B cell (primary cell): ENCODE measurements around the gene CD19. TPM values are rescaled to one million over a fixed set of nuclear protein-coding genes. Genes with fewer than 3 reads are reported as not detected.

Experiments used
- ATAC-seq: fragments of 200-7000 bp; cut with Tn5 transposase; one replicate; pipeline ENCODE4 v1.10.0; 2021; ENCODE audit warnings: low read depth, mild to moderate bottlenecking, moderate number of reproducible peaks, moderate library complexity
- CTCF ChIA-PET: fragments of 350-600 bp; sonication (Branson Sonifier 250); formaldehyde crosslinking; loops from one replicate; lab custom pipeline; 2021; ENCODE audit warnings: antibody characterized with exemption, inconsistent platforms; lab: Charles Lee
- POLR2A ChIA-PET: fragments of 350-600 bp; sonication (Branson Sonifier 250); formaldehyde crosslinking; loops from one replicate; lab custom pipeline; 2021; ENCODE audit warnings: antibody characterized with exemption; lab: Charles Lee
- DNase-seq: peaks from one replicate; pipeline ENCODE4 v3.0.0; 2013
- H2AFZ ChIP-seq: 2 replicates; pipeline ENCODE4 v1.6.1; 2012; ENCODE audit warnings: mild to moderate bottlenecking, low read depth, low read length; ENCODE audit not compliant: insufficient read depth, poor library complexity, severe bottlenecking
- H3K27ac ChIP-seq, 2 donors: 1 replicate in 1 of 2; 2 replicates in 1 of 2; pipeline ENCODE4 v1.5.1; 2012 to 2013; ENCODE audit warnings: low read length in 2 of 2, mild to moderate bottlenecking in 2 of 2, moderate library complexity in 1 of 2
- H3K27me3 ChIP-seq, 4 experiments: fragments of 200-600 bp in 1 of 4; sonication (generic) in 1 of 4; replicated peaks in 1 of 4; 1 replicate in 2 of 4; 2 replicates in 2 of 4; pipeline versions ENCODE4 v1.6.1 to v1.7.0; 2013 to 2016; ENCODE audit warnings: low read length in 3 of 4, mild to moderate bottlenecking in 2 of 4, mixed read lengths in 1 of 4, moderate library complexity in 1 of 4; ENCODE audit not compliant: insufficient read depth in 4 of 4, control insufficient read depth in 3 of 4; ENCODE audit errors: control extremely low read depth in 1 of 4
- H3K36me3 ChIP-seq, 2 experiments: replicated peaks in 1 of 2; 1 replicate in 1 of 2; 2 replicates in 1 of 2; pipeline versions ENCODE4 v1.6.1 to v1.7.1; 2013; ENCODE audit warnings: low read length in 1 of 2; ENCODE audit not compliant: insufficient read depth in 2 of 2, control insufficient read depth in 1 of 2; ENCODE audit errors: control extremely low read depth in 1 of 2, extremely low read depth in 1 of 2
- H3K4me1 ChIP-seq, 2 donors: fragments of 200-600 bp in 1 of 2; sonication (generic) in 1 of 2; 1 replicate in 1 of 2; 2 replicates in 1 of 2; pipeline versions ENCODE4 v1.5.1 to v1.6.1; 2013 to 2017; ENCODE audit warnings: low read length in 2 of 2; ENCODE audit not compliant: control insufficient read depth in 2 of 2, insufficient read depth in 2 of 2
- H3K4me2 ChIP-seq: replicated peaks from 2 replicates; pipeline ENCODE3; 2012; ENCODE audit warnings: mild to moderate bottlenecking, low read depth, low read length; ENCODE audit not compliant: poor library complexity, severe bottlenecking
- H3K4me3 ChIP-seq, 5 experiments: fragments of 200-600 bp in 1 of 5; sonication (generic) in 1 of 5; 1 replicate in 3 of 5; 2 replicates in 2 of 5; pipeline versions ENCODE4 v1.5.1 to v1.7.0; 2011 to 2016; ENCODE audit warnings: low read length in 4 of 5, mild to moderate bottlenecking in 4 of 5, low read depth in 2 of 5, control low read depth in 1 of 5, moderate library complexity in 1 of 5; ENCODE audit not compliant: insufficient read depth in 1 of 5; ENCODE audit errors: control extremely low read depth in 1 of 5, extremely low read depth in 1 of 5
- H3K79me2 ChIP-seq: fragments of 200-600 bp; sonication (generic); one replicate; pipeline ENCODE4 v1.6.0; 2016; ENCODE audit warnings: low read length; ENCODE audit not compliant: control insufficient read depth, insufficient read depth
- H3K9ac ChIP-seq: fragments of 200-600 bp; sonication (generic); 2 replicates; pipeline ENCODE4 v1.6.1; 2017; ENCODE audit warnings: mild to moderate bottlenecking, low read length, moderate library complexity
- H3K9me3 ChIP-seq, 3 donors: one replicate each; pipeline versions ENCODE4 v1.6.1 to v1.7.1; 2013; ENCODE audit warnings: low read length in 2 of 3; ENCODE audit not compliant: control insufficient read depth in 2 of 3, insufficient read depth in 1 of 3; ENCODE audit errors: control extremely low read depth in 1 of 3
- H4K20me1 ChIP-seq: 2 replicates; pipeline ENCODE4 v1.6.0; 2012; ENCODE audit warnings: mild to moderate bottlenecking, low read length; ENCODE audit not compliant: insufficient read depth, control insufficient read depth, poor library complexity, severe bottlenecking
- H3K27ac Mint-ChIP-seq: one replicate; pipeline ENCODE4 v1.8.0; 2021; ENCODE audit warnings: mixed read lengths
- H3K27me3 Mint-ChIP-seq: one replicate; pipeline ENCODE4 v1.8.0; 2021; ENCODE audit warnings: mixed read lengths
- H3K4me1 Mint-ChIP-seq: one replicate; pipeline ENCODE4 v1.8.0; 2021; ENCODE audit warnings: mixed read lengths
- H3K4me3 Mint-ChIP-seq: one replicate; pipeline ENCODE4 v1.8.0; 2021; ENCODE audit warnings: mixed read lengths
- H3K9me3 Mint-ChIP-seq: one replicate; pipeline ENCODE4 v1.8.0; 2022; ENCODE audit warnings: mixed read lengths; ENCODE audit not compliant: insufficient read depth
- EZH2 ChIP-seq: IDR thresholded peaks from 2 replicates; pipeline ENCODE4 v1.6.1; 2012; ENCODE audit warnings: borderline replicate concordance, low read depth, mild to moderate bottlenecking, moderate library complexity, low read length; ENCODE audit not compliant: insufficient read depth, poor library complexity, severe bottlenecking
- WGBS: methylation state at CpG from one replicate; pipeline ENCODE4 v1.1.5; 2013; ENCODE audit warnings: missing lambda C conversion rate; ENCODE audit not compliant: insufficient coverage; 5-methylcytosine and 5-hydroxymethylcytosine counted together
- intact Hi-C: fragments of 100-400 bp; cut with micrococcal nuclease; formaldehyde crosslinking; loops from one replicate; pipeline ENCODE4 v1.10.0; 2022
- polyA plus RNA-seq: library from polyadenylated mRNA; depleted of rRNA; stranded (reverse); fragments of >200 nt; gene quantifications from 2 replicates; pipeline ENCODE4 v1.2.3, GENCODE V29; 2012
- total RNA-seq, 2 donors: library from RNA; stranded (reverse); fragments of 120-200 nt in 1 of 2; gene quantifications; 1 replicate in 1 of 2; 2 replicates in 1 of 2; pipeline versions ENCODE4 v1.2.3 to v1.2.4, GENCODE V29; 2013 to 2022
- TF ChIP-seq, protein P1 (sequence below): fragments of 200-600 bp; IDR thresholded peaks from one replicate; pipeline ENCODE4 v1.8.0; 2022; ENCODE audit warnings: antibody characterized with exemption, mild to moderate bottlenecking

Gene CD19
- total and polyA plus RNA-seq, 2 donors (not counting 1 experiment from before 2014, with no cell fraction given), result 306 to 478 TPM

DNA sequence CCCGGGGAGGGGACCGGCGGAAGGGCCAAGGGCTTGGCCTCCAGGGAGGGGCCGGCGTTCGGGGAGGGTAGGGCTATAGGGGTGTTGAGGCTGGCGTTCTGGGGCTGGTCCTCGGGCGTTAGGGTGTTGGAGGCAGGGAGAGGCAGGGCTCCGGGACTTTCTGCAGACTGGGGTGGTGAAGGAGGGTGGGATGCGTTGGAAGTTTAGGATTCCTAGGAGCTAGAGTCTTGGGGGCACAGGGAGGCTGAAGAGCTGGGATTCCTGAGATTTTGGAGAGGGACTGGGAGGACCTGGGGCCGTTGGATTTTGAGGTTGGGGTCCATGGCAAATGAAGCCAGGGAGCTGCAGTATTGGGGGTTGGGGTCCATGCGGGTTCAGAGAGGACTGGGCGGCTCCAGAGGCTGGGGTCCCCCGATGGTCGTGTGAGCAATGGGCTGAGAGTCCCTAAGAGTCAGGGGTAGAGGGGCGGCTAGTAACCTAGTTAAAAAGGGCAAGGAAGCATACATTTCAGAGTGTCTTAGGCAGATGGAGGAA, 19.7 kb downstream of the CD19 start:
- Mint-ChIP-seq H3K4me1 (peaks cover 28% of the 10 kb centered on the region), H3K27ac (peak overlapping the region; percentile 56), H3K27me3 (no peaks in the 10 kb centered on the region), H3K9me3 (no peaks in the 10 kb centered on the region), H3K4me3 (peak overlapping the region; percentile 90)
- H3K9ac ChIP-seq, result peak overlapping the region; percentile 78
- H3K4me1 ChIP-seq, result peaks cover 8 to 19% of the 10 kb centered on the region in 2 donors
- ATAC-seq (no peak), DNase-seq (no peak)
- H3K4me3 ChIP-seq, result peak overlapping the region in 4 of 5 experiments; percentile 74 to 90 (median 84)
- peaks cover 0 to 26% of the 10 kb centered on the region in 2 experiments for H3K36me3 ChIP-seq
- no peaks in the 10 kb centered on the region for H3K27me3 ChIP-seq
- H3K4me2 ChIP-seq, result peak overlapping the region; percentile 93
- H3K79me2 ChIP-seq, result peaks cover 50% of the 10 kb centered on the region
- no peaks in the 10 kb centered on the region for H3K9me3 ChIP-seq
- peaks cover 19% of the 10 kb centered on the region for H4K20me1 ChIP-seq
- intact Hi-C loops, result no loop called here
- POLR2A ChIA-PET, result interaction anchor here (0.5 to 1.4 kb wide), 3 partner anchors 105 to 459 kb away, joined by 6 to 9 read pairs (median 8); partner anchors contain the start of genes ATXN2L, CLN3 and TUFM
- H2AFZ ChIP-seq, result peak overlapping the region; percentile 97
- TF ChIP-seq, protein P1, sequence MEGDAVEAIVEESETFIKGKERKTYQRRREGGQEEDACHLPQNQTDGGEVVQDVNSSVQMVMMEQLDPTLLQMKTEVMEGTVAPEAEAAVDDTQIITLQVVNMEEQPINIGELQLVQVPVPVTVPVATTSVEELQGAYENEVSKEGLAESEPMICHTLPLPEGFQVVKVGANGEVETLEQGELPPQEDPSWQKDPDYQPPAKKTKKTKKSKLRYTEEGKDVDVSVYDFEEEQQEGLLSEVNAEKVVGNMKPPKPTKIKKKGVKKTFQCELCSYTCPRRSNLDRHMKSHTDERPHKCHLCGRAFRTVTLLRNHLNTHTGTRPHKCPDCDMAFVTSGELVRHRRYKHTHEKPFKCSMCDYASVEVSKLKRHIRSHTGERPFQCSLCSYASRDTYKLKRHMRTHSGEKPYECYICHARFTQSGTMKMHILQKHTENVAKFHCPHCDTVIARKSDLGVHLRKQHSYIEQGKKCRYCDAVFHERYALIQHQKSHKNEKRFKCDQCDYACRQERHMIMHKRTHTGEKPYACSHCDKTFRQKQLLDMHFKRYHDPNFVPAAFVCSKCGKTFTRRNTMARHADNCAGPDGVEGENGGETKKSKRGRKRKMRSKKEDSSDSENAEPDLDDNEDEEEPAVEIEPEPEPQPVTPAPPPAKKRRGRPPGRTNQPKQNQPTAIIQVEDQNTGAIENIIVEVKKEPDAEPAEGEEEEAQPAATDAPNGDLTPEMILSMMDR, result no peak
- TF ChIP-seq EZH2, result no peak
- peak overlapping the region in 1 of 2 donors; percentile 79 for H3K27ac ChIP-seq
- CTCF ChIA-PET, result interaction anchor here (0.6 to 1.5 kb wide), 2 partner anchors 90 to 1661 kb away, joined by 4 to 8 read pairs; no protein-coding TSS in a partner anchor
- 4% methylated on average over 17 of the region's 17 CpGs for WGBS

DNA sequence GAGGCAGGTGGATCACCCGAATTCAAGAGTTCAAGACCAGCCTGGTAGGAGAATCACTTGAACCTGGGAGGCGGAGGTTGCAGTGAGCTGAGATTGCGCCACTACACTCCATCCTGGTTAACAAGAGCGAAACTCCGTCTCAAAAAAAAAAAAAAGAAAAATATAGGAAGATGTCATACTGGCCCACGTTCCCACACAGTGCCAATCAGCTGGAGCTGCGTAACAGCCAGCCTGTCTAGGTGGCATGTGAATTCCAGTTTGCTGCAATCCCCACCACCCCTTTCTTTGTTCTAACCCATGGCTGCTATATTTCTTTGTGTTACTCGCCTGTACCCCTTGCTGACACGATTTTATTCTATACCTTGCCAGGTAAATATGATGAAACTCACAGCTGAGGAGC, 26.4 kb downstream of the CD19 start:
- ATAC-seq, result no peak
- ChIA-PET POLR2A (no interaction called here), CTCF (interaction anchor here (1.2 kb wide), 1 partner anchor 16 kb away, joined by 5 read pairs; the partner anchor contains the start of gene SPNS1)
- no peak overlapping the region for H3K4me3 ChIP-seq
- no peak for DNase-seq
- H3K36me3 ChIP-seq, result peaks cover 0 to 66% of the 10 kb centered on the region in 2 experiments
- no peak overlapping the region for H3K4me2 ChIP-seq
- peaks cover 16% of the 10 kb centered on the region for H4K20me1 ChIP-seq
- H3K27me3 Mint-ChIP-seq, result no peaks in the 10 kb centered on the region
- no peak overlapping the region for H3K4me3 Mint-ChIP-seq
- H3K27ac Mint-ChIP-seq, result no peak overlapping the region
- H3K27ac ChIP-seq, result no peak overlapping the region
- no peaks in the 10 kb centered on the region for H3K9me3 Mint-ChIP-seq
- intact Hi-C loops, result no loop called here
- H3K4me1 ChIP-seq, result no peaks in the 10 kb centered on the region
- no peak overlapping the region for H3K9ac ChIP-seq
- no peaks in the 10 kb centered on the region for H3K9me3 ChIP-seq
- peaks cover 41% of the 10 kb centered on the region for H3K79me2 ChIP-seq
- TF ChIP-seq, protein P1, result no peak
- TF ChIP-seq EZH2, result no peak
- H3K4me1 Mint-ChIP-seq, result peaks cover 4% of the 10 kb centered on the region
- WGBS, result 98% methylated on average over 6 of the region's 9 CpGs
- H3K27me3 ChIP-seq, result no peaks in the 10 kb centered on the region
- H2AFZ ChIP-seq, result no peak overlapping the region
